ENCODE data around the gene GREM2.

Gene GREM2

DNA sequence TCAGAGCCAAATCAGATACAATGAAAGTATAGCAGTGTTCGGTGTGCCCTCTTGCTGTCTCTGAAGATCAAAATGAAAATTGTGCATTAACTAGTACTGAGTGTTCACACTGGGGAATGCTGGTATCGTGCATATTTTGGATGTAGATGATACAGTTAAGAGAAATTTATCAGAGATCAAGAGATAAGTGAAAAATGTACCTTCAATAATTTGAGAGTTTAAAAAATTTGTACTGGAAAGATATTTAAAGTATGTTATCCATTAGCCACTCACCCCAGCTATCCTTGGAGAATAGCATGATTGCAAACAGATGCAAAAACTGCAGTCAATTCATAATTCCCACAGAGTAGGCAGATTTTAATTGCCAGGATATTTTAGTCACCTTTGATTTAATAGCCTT is 56.4 kb downstream of the GREM2 start:
- DNase-seq (ENCODE audit: low spot score), result no peak

GRCh38 chr1:240553351-240553750 is 58.6 kb downstream of the GREM2 start:
- DNase-seq (ENCODE audit: low spot score), result no peak

- DNase-seq (ENCODE audit: low spot score), result no peak
Measured at GRCh38 chr1:240539769-240540414, 72.1 kb downstream of the GREM2 start.

GRCh38 chr1:240538776-240539430 is 73.1 kb downstream of the GREM2 start:
- no peak for DNase-seq (ENCODE audit: low spot score)

GRCh38 chr1:240533154-240533780 is 78.7 kb downstream of the GREM2 start:
- no peak for DNase-seq (ENCODE audit: low spot score)

- DNase-seq (ENCODE audit: low spot score), result no peak
Measured at GRCh38 chr1:240528591-240528990, 83.4 kb downstream of the GREM2 start.

DNA sequence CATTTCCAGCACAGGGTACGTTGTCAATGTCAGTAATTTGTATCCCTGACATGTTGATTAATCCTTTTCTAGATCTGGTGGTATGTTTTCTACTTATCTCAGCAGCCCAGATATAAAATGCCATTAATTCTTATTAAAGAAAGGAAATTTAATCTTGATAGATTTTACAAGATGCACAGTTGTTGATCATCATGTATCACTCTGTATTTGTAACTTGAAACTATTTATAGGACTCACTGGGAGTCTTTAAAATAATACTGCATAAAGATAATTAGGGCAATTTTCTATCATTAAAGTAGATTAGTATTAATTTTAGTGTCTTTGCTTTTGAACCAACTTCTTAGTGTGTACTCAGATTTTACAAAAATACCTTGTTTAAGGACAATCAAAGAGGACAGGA is 84.9 kb downstream of the GREM2 start:
- no peak for DNase-seq (ENCODE audit: low spot score)

DNA sequence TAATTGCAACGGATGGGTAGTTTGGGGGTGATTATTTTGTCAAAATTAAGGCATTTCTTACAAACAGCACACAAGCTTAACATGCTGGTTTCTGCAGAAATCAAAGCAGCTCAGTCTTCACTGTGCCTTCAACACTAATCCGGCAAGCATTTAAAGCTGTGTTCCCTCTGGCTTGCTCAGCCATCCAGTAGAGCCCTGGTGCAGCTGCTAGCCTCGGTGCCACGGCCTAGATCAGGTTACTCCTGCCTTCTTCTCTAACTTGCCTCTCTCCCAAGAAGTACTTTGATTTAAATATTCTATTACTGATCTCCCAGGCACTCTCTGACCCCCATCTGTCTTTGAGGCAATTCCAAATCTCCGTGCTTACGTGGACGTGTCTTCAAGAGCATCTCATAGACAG is 85.6 kb downstream of the GREM2 start:
- no peak for DNase-seq (ENCODE audit: low spot score)

DNA sequence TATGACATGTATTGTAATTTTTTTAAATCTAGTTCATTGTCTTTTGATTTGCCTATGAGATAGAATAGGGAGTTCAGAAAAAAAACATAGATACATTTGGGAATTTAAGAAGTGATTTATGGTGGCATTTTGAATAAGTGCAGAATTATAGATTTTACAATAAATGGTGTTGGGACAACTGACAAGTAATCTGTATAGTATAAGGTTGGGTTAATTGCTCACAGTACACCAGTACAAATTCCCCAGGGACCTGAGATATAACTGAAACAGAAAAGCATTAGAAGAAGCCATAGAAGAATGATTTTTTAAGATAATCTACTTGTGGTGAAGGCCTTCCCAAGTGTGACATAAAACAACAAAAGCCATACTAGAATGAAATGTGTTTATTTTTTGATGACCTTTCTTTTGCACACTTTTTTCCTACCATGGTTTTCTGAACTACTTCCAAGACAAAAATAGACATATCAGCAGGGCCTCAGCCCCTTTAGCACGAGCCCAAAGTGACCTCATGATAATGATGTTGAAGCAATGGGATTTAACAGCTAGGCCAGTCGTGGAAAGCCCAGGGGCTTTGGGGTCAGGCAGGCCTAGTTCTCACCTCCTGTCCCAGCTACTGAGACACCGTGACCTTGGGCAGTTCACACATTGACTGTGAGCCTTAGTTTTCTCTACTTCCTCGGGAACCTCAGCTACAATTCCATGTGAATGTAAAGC is 87.4 kb downstream of the GREM2 start:
- DNase-seq (ENCODE audit: low spot score), result no peak

DNA sequence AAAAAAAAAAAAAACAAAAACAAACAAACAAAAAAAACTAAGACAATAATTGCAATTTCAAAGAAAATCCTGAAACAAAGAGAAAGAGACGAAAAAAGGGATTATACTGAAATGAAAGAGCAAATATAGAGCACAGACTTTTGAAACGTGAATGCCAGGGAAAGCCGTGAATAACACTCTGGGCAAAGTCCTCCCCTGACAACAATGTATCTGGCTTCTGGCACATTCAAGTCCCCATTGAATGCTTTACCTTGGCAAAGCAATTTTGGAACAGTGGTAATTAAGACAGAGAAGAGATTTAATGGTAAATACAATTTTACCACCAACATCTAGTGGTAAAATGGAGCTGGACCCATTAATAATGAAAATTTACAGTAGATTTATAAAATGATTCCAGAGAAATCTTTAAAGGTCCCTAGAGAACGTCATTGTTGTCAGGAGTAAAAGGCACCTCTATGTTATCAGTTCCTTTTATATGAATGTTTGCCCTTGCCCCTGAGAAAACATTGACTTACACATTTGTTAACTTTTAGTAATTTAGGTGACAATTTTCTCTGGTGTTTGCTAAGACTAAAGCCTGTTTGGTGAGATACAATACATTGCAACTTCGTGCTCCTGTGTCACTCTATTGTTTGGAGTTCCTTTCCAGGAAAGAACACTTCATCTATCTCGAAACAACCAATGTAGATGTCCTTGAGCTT is 89.7 kb downstream of the GREM2 start:
- DNase-seq (ENCODE audit: low spot score), result no peak

GRCh38 chr1:240517891-240518290 is 94.1 kb downstream of the GREM2 start:
- DNase-seq (ENCODE audit: low spot score), result no peak

DNA sequence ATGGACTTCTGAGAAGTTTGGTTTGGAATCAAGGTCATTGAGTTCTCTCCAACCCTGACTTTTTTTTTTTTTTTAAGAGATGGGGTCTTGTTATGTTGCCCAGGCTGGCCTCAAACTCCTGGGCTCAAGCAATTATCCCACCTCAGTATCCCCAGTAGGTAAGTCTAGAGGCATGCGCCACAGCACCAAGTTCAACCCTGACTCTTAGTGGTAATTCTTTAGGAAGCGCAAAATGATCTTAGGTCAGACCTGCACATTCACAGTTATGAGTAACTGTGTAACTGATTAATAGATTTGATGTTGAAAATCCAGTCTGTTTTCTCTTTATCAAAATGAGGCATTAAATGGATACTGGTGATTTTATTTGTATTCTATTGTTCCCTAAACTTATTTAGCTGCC is 95.9 kb downstream of the GREM2 start:
- DNase-seq (ENCODE audit: low spot score), result no peak

GRCh38 chr1:240515505-240515904 is 96.5 kb downstream of the GREM2 start:
- no peak for DNase-seq (ENCODE audit: low spot score)

- DNase-seq (ENCODE audit: low spot score), result no peak
Measured at GRCh38 chr1:240511789-240512188, 100.2 kb downstream of the GREM2 start.

DNA sequence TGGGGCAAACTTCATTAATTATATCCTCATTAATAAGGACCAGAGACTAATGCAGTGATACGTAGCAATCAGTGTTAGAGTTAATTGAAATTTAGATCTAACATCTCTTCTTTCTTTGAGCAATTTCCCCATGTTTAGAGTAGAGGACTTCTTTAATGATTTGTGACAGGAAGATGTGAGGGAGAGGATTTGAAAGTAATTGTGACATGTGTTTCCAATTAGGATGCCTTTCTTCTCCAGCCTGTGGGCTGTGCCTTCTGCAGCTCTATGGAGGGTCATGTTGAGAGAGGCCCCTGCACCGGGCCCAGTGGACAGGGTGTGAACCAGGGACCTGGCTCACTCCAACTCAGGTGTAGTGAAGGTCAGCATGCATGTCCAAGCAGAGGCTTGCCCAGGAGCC is 103.0 kb downstream of the GREM2 start:
- no peak for DNase-seq (ENCODE audit: low spot score)

DNA sequence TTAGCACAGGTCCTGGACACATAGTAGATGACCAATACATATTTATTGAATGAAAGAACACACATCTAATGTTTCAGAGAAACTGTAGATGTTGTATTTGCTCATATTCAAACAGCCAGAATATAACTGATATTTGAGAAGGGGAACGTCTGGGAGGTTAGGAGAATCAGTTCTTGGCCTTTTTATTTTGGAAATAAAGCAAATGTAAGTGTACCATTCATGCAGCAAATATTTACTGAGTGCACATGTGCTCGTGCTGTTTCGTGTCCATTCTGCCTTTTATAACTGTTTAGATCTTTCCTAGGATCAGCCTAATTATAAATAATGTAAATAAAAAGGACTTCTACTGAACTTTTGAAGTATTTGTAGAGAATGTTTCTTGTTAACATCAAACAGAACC is 103.8 kb downstream of the GREM2 start:
- DNase-seq (ENCODE audit: low spot score), result no peak

DNA sequence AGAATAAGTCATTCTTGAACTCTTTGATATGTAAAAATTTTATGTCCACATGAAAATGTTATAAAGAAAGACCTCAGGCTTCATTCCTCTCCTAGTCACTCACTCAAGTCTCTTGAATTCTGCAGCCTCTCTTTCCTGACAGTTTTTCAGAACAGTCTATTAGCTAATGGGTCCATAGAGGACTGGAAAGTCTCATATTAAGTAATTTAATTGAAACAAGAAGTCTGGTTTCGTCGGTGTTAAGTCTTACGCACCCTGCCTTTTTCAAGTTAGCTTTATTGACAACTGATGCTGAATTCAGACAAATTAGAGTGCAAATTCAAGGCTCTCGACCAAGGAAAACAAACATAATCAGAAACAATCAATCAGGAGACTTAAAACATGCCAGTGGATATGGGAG is 105.8 kb downstream of the GREM2 start:
- no peak for DNase-seq (ENCODE audit: low spot score)

GRCh38 chr1:240503558-240503957 is 108.4 kb downstream of the GREM2 start:
- no peak for DNase-seq (ENCODE audit: low spot score)

GRCh38 chr1:240503036-240503435 is 108.9 kb downstream of the GREM2 start:
- DNase-seq (ENCODE audit: low spot score), result no peak

- no peak for DNase-seq (ENCODE audit: low spot score)
Measured at GRCh38 chr1:240501115-240501514, 110.8 kb downstream of the GREM2 start.

- no peak for DNase-seq (ENCODE audit: low spot score)
Measured at GRCh38 chr1:240500647-240501046, 111.3 kb downstream of the GREM2 start.

GRCh38 chr1:240499012-240499411 is 112.9 kb downstream of the GREM2 start:
- no peak for DNase-seq (ENCODE audit: low spot score)

Data from hematopoietic multipotent progenitor cell treated with erythropoietin and hydrocortisone succinate and interleukin-3 and kit ligand, for 15 days (in vitro differentiated cells).